ENCODE data around the gene CLSTN2. TPM values are rescaled to one million over a fixed set of nuclear protein-coding genes. Genes with fewer than 3 reads are reported as not detected.

The CLSTN2 gene
- total RNA-seq, 1 experiment from 2014 or later, result not detected

GRCh38 chr3:140436421-140436820 lies 501.4 kb downstream of the CLSTN2 start:
- Histone ChIP-seq H3K36me3 (ENCODE audit: low read depth, low read length) (no peaks in the 10 kb centered on the region), H3K27me3 (ENCODE audit: low read length) (no peaks in the 10 kb centered on the region), H3K9me3 (ENCODE audit: low read length) (no peaks in the 10 kb centered on the region), H3K4me2 (ENCODE audit: low read length) (no peak overlapping the region), H3K4me1 (ENCODE audit: insufficient read depth, low read length) (peaks cover 6% of the 10 kb centered on the region; the same call in 1 of the 2 replicates), H4K20me1 (ENCODE audit: low read length) (no peaks in the 10 kb centered on the region), H3K4me3 (ENCODE audit: low read length) (no peak overlapping the region), H3F3A (ENCODE audit: low read length, unreplicated experiment) (no peaks in the 10 kb centered on the region), H3K9me2 (replicated peaks; ENCODE audit: low read length) (no peaks in the 10 kb centered on the region), H3K27ac (ENCODE audit: low read length) (no peak overlapping the region), H2AFZ (ENCODE audit: low read length) (no peak overlapping the region), H3K9ac (ENCODE audit: low read length) (no peak overlapping the region), H3K79me2 (ENCODE audit: low read length) (no peaks in the 10 kb centered on the region)
- TF ChIP-seq EZH2phosphoT487 (IDR thresholded peaks at IDR 0.05; ENCODE audit: borderline replicate concordance, low read length) (no peak), EZH2 (IDR thresholded peaks at IDR 0.05; ENCODE audit: low read length, unreplicated experiment) (no peak), CTCF (conservative IDR thresholded peaks at IDR 0.05; ENCODE audit: low read depth, low read length) (no peak)
- POLR2A ChIA-PET (ENCODE audit: unreplicated experiment), result no interaction called here
- intact Hi-C loops (cut with micrococcal nuclease), result no loop called here
- no peak for ATAC-seq
- no TSS peak for BruUV-seq (replicated peaks)
- no peak for DNase-seq
- CTCF ChIA-PET, result no interaction called here

- BruUV-seq (replicated peaks), result no TSS peak
- intact Hi-C loops (cut with micrococcal nuclease), result no loop called here
Observed at GRCh38 chr3:140438736-140439470, 503.9 kb downstream of the CLSTN2 start.

GRCh38 chr3:140439527-140439926 lies 504.5 kb downstream of the CLSTN2 start:
- Histone ChIP-seq H3K4me2 (ENCODE audit: low read length) (no peak overlapping the region), H3K36me3 (ENCODE audit: low read depth, low read length) (no peaks in the 10 kb centered on the region), H3K9me2 (replicated peaks; ENCODE audit: low read length) (no peaks in the 10 kb centered on the region), H3K4me3 (ENCODE audit: low read length) (no peak overlapping the region), H3K9ac (ENCODE audit: low read length) (no peak overlapping the region), H3K79me2 (ENCODE audit: low read length) (no peaks in the 10 kb centered on the region), H4K20me1 (ENCODE audit: low read length) (no peaks in the 10 kb centered on the region), H3K4me1 (ENCODE audit: insufficient read depth, low read length) (peaks cover 6% of the 10 kb centered on the region; the same call in 1 of the 2 replicates), H3K9me3 (ENCODE audit: low read length) (no peaks in the 10 kb centered on the region), H3K27ac (ENCODE audit: low read length) (no peak overlapping the region), H2AFZ (ENCODE audit: low read length) (no peak overlapping the region), H3K27me3 (ENCODE audit: low read length) (no peaks in the 10 kb centered on the region), H3F3A (ENCODE audit: low read length, unreplicated experiment) (no peaks in the 10 kb centered on the region)
- no peak for TF ChIP-seq CTCF (conservative IDR thresholded peaks at IDR 0.05; ENCODE audit: low read depth, low read length)
- no peak for TF ChIP-seq EZH2 (IDR thresholded peaks at IDR 0.05; ENCODE audit: low read length, unreplicated experiment)
- TF ChIP-seq EZH2phosphoT487 (IDR thresholded peaks at IDR 0.05; ENCODE audit: borderline replicate concordance, low read length), result no peak
- intact Hi-C loops (cut with micrococcal nuclease), result no loop called here
- ATAC-seq (no peak), DNase-seq (no peak)
- no TSS peak for BruUV-seq (replicated peaks)
- CTCF ChIA-PET, result no interaction called here
- POLR2A ChIA-PET (ENCODE audit: unreplicated experiment), result no interaction called here

More at GRCh38 chr3:140438736-140439470, 503.9 kb downstream of the CLSTN2 start:
- TF ChIP-seq EZH2 (IDR thresholded peaks at IDR 0.05; ENCODE audit: low read length, unreplicated experiment), result no peak
- Histone ChIP-seq H2AFZ (ENCODE audit: low read length) (no peak overlapping the region), H3K9ac (ENCODE audit: low read length) (no peak overlapping the region), H3K4me2 (ENCODE audit: low read length) (no peak overlapping the region), H3K9me3 (ENCODE audit: low read length) (no peaks in the 10 kb centered on the region), H4K20me1 (ENCODE audit: low read length) (no peaks in the 10 kb centered on the region), H3K79me2 (ENCODE audit: low read length) (no peaks in the 10 kb centered on the region), H3K36me3 (ENCODE audit: low read depth, low read length) (no peaks in the 10 kb centered on the region), H3K4me1 (ENCODE audit: insufficient read depth, low read length) (peaks cover 6% of the 10 kb centered on the region; the same call in 1 of the 2 replicates), H3K27ac (ENCODE audit: low read length) (no peak overlapping the region), H3K9me2 (replicated peaks; ENCODE audit: low read length) (no peaks in the 10 kb centered on the region), H3F3A (ENCODE audit: low read length, unreplicated experiment) (no peaks in the 10 kb centered on the region), H3K4me3 (ENCODE audit: low read length) (no peak overlapping the region), H3K27me3 (ENCODE audit: low read length) (no peaks in the 10 kb centered on the region)
- ChIA-PET CTCF (no interaction called here), POLR2A (ENCODE audit: unreplicated experiment) (no interaction called here)
- DNase-seq (no peak), ATAC-seq (no peak)

Data from PC-3 (cell line).